ENCODE measurements around the gene NRARP. TPM values are rescaled to one million over a fixed set of nuclear protein-coding genes. Genes with fewer than 3 reads are reported as not detected.

The NRARP gene
- total RNA-seq, 1 experiment from 2014 or later: 51.5 TPM

DNA sequence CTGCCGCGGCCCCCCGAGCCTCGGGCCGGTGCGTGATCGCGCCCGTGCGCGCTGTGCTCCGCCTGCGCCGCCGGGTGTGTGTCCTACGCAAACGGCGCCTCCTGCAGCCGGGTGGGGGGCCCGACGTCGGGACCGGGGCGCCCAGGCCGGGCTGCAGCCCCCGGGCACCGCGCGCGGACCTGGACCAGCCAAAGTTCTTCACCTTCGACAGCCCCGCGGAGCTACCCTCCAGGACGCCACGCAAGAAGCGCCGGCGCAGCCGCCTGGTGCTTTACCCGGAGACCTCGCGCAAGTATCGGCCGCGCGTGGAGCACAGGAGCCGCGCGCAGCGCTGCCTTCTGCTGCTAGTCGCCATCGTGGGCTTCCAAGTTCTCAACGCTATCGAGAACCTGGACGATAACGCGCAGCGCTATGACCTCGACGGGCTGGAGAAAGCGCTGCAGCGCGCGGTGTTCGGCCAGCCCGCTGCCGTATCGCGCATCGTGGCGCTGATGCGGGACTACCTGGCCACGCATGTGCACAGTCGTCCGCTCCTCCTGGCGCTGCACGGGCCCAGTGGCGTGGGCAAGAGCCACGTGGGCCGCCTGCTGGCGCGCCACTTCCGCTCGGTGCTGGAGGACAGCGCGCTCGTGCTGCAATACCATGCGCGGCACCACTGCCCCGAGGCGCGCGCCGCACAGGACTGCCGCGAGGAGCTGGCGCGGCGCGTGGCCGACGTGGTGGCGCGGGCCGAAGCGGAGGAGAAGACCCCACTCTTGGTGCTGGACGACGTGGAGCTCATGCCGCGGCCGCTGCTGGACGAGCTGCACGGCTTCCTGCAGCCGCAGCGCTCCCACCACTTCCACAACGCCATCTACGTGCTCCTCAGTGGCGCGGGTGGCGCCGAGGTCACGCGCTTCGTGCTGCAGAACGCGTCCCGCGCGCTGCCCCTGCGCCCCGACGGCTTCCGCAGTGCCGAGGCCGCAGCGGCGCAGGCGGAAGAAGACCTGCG, 23.1 kb downstream of the NRARP start (continued):
- TF ChIP-seq ATF1 (CRISPR knock-in tag; IDR thresholded peaks at IDR 0.05): no peak
- TF ChIP-seq, protein P1, sequence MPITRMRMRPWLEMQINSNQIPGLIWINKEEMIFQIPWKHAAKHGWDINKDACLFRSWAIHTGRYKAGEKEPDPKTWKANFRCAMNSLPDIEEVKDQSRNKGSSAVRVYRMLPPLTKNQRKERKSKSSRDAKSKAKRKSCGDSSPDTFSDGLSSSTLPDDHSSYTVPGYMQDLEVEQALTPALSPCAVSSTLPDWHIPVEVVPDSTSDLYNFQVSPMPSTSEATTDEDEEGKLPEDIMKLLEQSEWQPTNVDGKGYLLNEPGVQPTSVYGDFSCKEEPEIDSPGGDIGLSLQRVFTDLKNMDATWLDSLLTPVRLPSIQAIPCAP (CRISPR knock-in tag; IDR thresholded peaks at IDR 0.05): no peak
- no peak for TF ChIP-seq ZNF263 (CRISPR knock-in tag; IDR thresholded peaks at IDR 0.05; ENCODE audit: low read depth)
- no peak for TF ChIP-seq RELA (CRISPR knock-in tag; IDR thresholded peaks at IDR 0.05; ENCODE audit: borderline replicate concordance)
- TF ChIP-seq, protein P2, sequence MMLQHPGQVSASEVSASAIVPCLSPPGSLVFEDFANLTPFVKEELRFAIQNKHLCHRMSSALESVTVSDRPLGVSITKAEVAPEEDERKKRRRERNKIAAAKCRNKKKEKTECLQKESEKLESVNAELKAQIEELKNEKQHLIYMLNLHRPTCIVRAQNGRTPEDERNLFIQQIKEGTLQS (CRISPR knock-in tag; conservative IDR thresholded peaks at IDR 0.05): no peak
- no peak for TF ChIP-seq NR2C2 (CRISPR knock-in tag; IDR thresholded peaks at IDR 0.05)
- TF ChIP-seq ZNF671 (CRISPR knock-in tag; IDR thresholded peaks at IDR 0.05): no peak
- no peak for TF ChIP-seq CREB1 (CRISPR knock-in tag; IDR thresholded peaks at IDR 0.05)
- no peak for TF ChIP-seq TCF7 (CRISPR knock-in tag; IDR thresholded peaks at IDR 0.05; ENCODE audit: low read depth)
- TF ChIP-seq GTF2I (CRISPR knock-in tag; conservative IDR thresholded peaks at IDR 0.05): no peak
- TF ChIP-seq SP1 (CRISPR knock-in tag; conservative IDR thresholded peaks at IDR 0.05): no peak

DNA sequence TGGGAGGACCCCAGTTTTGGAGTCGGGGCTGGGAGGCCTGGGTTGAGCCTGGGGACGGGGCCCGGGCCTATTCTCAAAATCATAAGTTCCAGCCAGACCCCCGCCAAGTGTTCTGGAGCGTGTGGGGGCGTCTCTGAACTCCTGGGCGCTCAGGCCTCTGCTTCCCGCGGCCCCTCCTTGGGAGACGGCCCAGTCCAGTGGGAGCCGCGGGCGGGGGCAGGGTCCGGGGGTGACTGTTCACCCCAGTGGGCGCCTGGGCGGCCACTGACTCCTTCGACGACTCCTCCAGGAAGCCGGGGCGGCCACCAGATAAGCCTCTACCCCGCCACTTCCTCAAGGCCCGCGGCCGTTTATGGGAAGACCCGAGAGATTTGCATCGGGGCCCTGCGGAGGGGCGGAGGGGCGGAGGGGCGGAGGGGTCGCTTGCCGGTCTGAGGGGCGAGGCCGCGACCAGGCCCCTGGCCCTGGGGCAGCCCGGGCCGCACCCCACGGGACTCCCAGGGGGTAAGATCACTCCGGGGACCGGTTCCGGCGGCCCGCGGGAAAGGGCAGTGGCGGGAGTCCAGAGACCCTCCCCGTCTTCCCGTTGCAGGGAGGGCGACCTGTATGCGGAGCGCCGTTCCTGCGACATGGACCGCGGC, 23.9 kb downstream of the NRARP start:
- ATAC-seq (no peak), DNase-seq (ENCODE audit: low spot score) (peak; percentile 48)
- peaks cover 24% of the 10 kb centered on the region for H3K4me1 Mint-ChIP-seq
- no peak for TF ChIP-seq TEAD4 (CRISPR knock-in tag; IDR thresholded peaks at IDR 0.05)
- TF ChIP-seq, protein P3, sequence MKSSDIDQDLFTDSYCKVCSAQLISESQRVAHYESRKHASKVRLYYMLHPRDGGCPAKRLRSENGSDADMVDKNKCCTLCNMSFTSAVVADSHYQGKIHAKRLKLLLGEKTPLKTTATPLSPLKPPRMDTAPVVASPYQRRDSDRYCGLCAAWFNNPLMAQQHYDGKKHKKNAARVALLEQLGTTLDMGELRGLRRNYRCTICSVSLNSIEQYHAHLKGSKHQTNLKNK (CRISPR knock-in tag; IDR thresholded peaks at IDR 0.05): no peak
- TF ChIP-seq SP1 (CRISPR knock-in tag; conservative IDR thresholded peaks at IDR 0.05): no peak
- no peak for TF ChIP-seq KAT7 (CRISPR knock-in tag; IDR thresholded peaks at IDR 0.05; ENCODE audit: borderline replicate concordance)
- TF ChIP-seq OVOL2 (CRISPR knock-in tag; IDR thresholded peaks at IDR 0.05; ENCODE audit: borderline replicate concordance): no peak
- no peak for TF ChIP-seq ETV6 (CRISPR knock-in tag; IDR thresholded peaks at IDR 0.05)
- no peak for TF ChIP-seq JUN (CRISPR knock-in tag; IDR thresholded peaks at IDR 0.05)
- TF ChIP-seq, protein P1 (CRISPR knock-in tag; IDR thresholded peaks at IDR 0.05): no peak
- TF ChIP-seq PRRX2 (CRISPR knock-in tag; IDR thresholded peaks at IDR 0.05): no peak
- TF ChIP-seq, protein P4, sequence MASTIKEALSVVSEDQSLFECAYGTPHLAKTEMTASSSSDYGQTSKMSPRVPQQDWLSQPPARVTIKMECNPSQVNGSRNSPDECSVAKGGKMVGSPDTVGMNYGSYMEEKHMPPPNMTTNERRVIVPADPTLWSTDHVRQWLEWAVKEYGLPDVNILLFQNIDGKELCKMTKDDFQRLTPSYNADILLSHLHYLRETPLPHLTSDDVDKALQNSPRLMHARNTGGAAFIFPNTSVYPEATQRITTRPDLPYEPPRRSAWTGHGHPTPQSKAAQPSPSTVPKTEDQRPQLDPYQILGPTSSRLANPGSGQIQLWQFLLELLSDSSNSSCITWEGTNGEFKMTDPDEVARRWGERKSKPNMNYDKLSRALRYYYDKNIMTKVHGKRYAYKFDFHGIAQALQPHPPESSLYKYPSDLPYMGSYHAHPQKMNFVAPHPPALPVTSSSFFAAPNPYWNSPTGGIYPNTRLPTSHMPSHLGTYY (CRISPR knock-in tag; IDR thresholded peaks at IDR 0.05): no peak
- TF ChIP-seq, protein P5, sequence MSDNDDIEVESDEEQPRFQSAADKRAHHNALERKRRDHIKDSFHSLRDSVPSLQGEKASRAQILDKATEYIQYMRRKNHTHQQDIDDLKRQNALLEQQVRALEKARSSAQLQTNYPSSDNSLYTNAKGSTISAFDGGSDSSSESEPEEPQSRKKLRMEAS (CRISPR knock-in tag; IDR thresholded peaks at IDR 0.05): no peak
- TF ChIP-seq ZNF263 (CRISPR knock-in tag; IDR thresholded peaks at IDR 0.05; ENCODE audit: low read depth): no peak
- TF ChIP-seq, protein P6, sequence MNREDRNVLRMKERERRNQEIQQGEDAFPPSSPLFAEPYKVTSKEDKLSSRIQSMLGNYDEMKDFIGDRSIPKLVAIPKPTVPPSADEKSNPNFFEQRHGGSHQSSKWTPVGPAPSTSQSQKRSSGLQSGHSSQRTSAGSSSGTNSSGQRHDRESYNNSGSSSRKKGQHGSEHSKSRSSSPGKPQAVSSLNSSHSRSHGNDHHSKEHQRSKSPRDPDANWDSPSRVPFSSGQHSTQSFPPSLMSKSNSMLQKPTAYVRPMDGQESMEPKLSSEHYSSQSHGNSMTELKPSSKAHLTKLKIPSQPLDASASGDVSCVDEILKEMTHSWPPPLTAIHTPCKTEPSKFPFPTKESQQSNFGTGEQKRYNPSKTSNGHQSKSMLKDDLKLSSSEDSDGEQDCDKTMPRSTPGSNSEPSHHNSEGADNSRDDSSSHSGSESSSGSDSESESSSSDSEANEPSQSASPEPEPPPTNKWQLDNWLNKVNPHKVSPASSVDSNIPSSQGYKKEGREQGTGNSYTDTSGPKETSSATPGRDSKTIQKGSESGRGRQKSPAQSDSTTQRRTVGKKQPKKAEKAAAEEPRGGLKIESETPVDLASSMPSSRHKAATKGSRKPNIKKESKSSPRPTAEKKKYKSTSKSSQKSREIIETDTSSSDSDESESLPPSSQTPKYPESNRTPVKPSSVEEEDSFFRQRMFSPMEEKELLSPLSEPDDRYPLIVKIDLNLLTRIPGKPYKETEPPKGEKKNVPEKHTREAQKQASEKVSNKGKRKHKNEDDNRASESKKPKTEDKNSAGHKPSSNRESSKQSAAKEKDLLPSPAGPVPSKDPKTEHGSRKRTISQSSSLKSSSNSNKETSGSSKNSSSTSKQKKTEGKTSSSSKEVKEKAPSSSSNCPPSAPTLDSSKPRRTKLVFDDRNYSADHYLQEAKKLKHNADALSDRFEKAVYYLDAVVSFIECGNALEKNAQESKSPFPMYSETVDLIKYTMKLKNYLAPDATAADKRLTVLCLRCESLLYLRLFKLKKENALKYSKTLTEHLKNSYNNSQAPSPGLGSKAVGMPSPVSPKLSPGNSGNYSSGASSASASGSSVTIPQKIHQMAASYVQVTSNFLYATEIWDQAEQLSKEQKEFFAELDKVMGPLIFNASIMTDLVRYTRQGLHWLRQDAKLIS (CRISPR knock-in tag; IDR thresholded peaks at IDR 0.05; ENCODE audit: borderline replicate concordance): no peak
- TF ChIP-seq, protein P7, sequence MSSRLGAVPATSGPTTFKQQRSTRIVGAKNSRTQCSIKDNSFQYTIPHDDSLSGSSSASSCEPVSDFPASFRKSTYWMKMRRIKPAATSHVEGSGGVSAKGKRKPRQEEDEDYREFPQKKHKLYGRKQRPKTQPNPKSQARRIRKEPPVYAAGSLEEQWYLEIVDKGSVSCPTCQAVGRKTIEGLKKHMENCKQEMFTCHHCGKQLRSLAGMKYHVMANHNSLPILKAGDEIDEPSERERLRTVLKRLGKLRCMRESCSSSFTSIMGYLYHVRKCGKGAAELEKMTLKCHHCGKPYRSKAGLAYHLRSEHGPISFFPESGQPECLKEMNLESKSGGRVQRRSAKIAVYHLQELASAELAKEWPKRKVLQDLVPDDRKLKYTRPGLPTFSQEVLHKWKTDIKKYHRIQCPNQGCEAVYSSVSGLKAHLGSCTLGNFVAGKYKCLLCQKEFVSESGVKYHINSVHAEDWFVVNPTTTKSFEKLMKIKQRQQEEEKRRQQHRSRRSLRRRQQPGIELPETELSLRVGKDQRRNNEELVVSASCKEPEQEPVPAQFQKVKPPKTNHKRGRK (CRISPR knock-in tag; IDR thresholded peaks at IDR 0.05; ENCODE audit: borderline replicate concordance): no peak
- no peaks in the 10 kb centered on the region for H3K36me3 Mint-ChIP-seq
- H3K9me3 Mint-ChIP-seq: no peaks in the 10 kb centered on the region
- H3K4me3 Mint-ChIP-seq: peak overlapping the region; percentile 62
- H3K27ac Mint-ChIP-seq: no peak overlapping the region
- ChIA-PET POLR2A (interaction anchor here (2.0 kb wide), 1 partner anchor 38 kb away, joined by 12 read pairs; the partner anchor contains the start of gene TUBB4B), CTCF (interaction anchor here (0.7 to 2.7 kb wide), 14 partner anchors 9 to 231 kb away, joined by 3 to 30 read pairs (median 6); partner anchors contain the start of genes ENTPD8, EXD3, NELFB and NOXA1)
- H3K27me3 Mint-ChIP-seq (ENCODE audit: low read depth): peaks cover 15% of the 10 kb centered on the region

Data from WTC11 (cell line).